ENCODE measurements around the gene CD9. TPM values are rescaled to one million over a fixed set of nuclear protein-coding genes. Genes with fewer than 3 reads are reported as not detected.

Gene CD9, protein sequence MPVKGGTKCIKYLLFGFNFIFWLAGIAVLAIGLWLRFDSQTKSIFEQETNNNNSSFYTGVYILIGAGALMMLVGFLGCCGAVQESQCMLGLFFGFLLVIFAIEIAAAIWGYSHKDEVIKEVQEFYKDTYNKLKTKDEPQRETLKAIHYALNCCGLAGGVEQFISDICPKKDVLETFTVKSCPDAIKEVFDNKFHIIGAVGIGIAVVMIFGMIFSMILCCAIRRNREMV
- total RNA-seq = 79.9 and 159 TPM in 2 replicates

DNA sequence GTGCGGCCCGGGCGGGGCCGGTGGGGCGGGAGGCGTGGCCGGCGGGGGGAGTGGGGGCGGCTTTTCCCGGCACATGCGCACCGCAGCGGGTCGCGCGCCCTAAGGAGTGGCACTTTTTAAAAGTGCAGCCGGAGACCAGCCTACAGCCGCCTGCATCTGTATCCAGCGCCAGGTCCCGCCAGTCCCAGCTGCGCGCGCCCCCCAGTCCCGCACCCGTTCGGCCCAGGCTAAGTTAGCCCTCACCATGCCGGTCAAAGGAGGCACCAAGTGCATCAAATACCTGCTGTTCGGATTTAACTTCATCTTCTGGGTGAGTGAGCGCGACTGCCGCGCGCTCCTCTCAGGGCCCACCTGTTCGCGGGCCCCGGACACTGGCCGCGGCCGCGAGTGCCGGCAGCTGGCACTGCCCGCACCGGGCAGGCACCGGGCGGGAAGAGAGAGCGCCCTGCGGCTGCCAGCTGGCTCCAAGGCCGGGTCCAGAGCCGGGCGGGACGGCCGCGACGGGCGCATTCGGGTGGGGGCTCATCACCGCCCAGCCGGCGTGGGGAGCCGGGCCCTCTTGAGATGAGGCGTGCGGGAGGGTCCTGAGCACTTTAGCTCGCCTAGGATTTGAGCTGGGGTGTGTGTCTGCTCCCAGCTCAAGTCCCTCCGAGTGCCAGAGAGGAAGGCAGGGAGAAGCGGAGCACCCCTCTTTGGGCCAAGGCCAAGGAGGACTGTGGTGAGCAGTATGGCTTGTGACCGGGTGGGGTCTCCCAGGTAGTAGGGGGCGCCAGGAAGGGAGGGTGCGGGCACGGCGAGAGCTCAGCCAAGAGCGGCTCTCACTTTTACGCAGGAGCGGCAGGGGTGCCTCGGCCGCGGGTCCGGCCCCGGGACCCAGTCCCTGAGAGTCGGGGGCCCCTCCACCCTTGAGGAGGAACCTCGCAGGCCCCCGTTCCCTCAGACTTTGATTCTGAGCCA, at the start of gene CD9:
Gene CD9 (plus strand): TSS at position 145 of the 957 bp plus-strand sequence. CDS start 100 bp downstream, at position 245.

Other genes starting within 250 kb of the CD9 start
- 0.83 and 1.5 TPM in 2 replicates for gene VWF, start 75.7 kb upstream of the CD9 start, total RNA-seq
- gene PLEKHG6, start 110.3 kb downstream of the CD9 start, total RNA-seq = not detected in 2 replicates
- gene TNFRSF1A, start 141.7 kb downstream of the CD9 start, total RNA-seq = 93.4 and 152 TPM in 2 replicates
- gene SCNN1A, start 175.2 kb downstream of the CD9 start, total RNA-seq = 0.28 and 0.30 TPM in 2 replicates
- 52.1 and 63.8 TPM in 2 replicates for gene LTBR, start 183.8 kb downstream of the CD9 start, total RNA-seq
- not detected in 2 replicates for gene CD27, start 244.6 kb downstream of the CD9 start, total RNA-seq